Natural killer cell treated with Interleukin-12 subunit alpha and Interleukin-12 subunit beta and Interleukin-15 and Interleukin-18, amount 100 ng/mL, for 72 hours (primary cell): ENCODE results near the gene CLDN5. TPM values are rescaled to one million over a fixed set of nuclear protein-coding genes. Genes with fewer than 3 reads are reported as not detected.
A peak's percentile ranks its signal among the peaks of the same experiment; 100 is the strongest.
"Not testable (repeated sequence)": the region's sequence is repeated elsewhere in the genome, so short reads cannot be mapped to it uniquely, and the experiment has no call there.

Experiments
- ATAC-seq, 2 donors: fragments of 150-1000 bp; cut with Tn5 transposase in 1 of 2; sonication (Bioruptor Pico), chemical (Tn5 transposase) in 1 of 2; 2 replicates each; pipeline ENCODE4 v1.10.0; 2021
- DNase-seq: peaks from one replicate; pipeline ENCODE4 v3.0.0; 2022; ENCODE audit warnings: low spot score
- H3K27ac Mint-ChIP-seq, 2 donors: 1 replicate in 1 of 2; 2 replicates in 1 of 2; pipeline ENCODE4 v1.8.0; 2022; ENCODE audit warnings: mixed read lengths in 2 of 2, mild to moderate bottlenecking in 1 of 2, moderate library complexity in 1 of 2
- H3K27me3 Mint-ChIP-seq, 2 donors: 1 replicate in 1 of 2; 2 replicates in 1 of 2; pipeline ENCODE4 v1.8.0; 2022; ENCODE audit warnings: mixed read lengths in 2 of 2
- H3K36me3 Mint-ChIP-seq: one replicate; pipeline ENCODE4 v1.8.0; 2022; ENCODE audit warnings: mixed read lengths
- H3K4me1 Mint-ChIP-seq, 2 donors: 1 replicate in 1 of 2; 2 replicates in 1 of 2; pipeline ENCODE4 v1.8.0; 2022; ENCODE audit warnings: low read depth in 2 of 2, mixed read lengths in 2 of 2, mild to moderate bottlenecking in 1 of 2
- H3K4me3 Mint-ChIP-seq: one replicate; pipeline ENCODE4 v1.8.0; 2022; ENCODE audit warnings: mixed read lengths
- H3K9me3 Mint-ChIP-seq: 2 replicates; pipeline ENCODE4 v1.8.0; 2022; ENCODE audit warnings: mixed read lengths
- total RNA-seq, 2 donors: library from RNA; stranded (reverse); gene quantifications; one replicate each; pipeline ENCODE4 v1.2.3, GENCODE V29; 2022

The CLDN5 gene
- total RNA-seq, 2 donors from 2014 or later, result not detected

- Mint-ChIP-seq H3K27ac (no peak overlapping the region), H3K4me3 (no peak overlapping the region), H3K36me3 (no peaks in the 10 kb centered on the region), H3K9me3 (no peaks in the 10 kb centered on the region), H3K4me1 (no peaks in the 10 kb centered on the region), H3K27me3 (peaks cover 7 to 9% of the 10 kb centered on the region in 2 donors)
- ATAC-seq (no peak), DNase-seq (no peak)
Measured at GRCh38 chr22:19556963-19557545, 32.8 kb upstream of the CLDN5 start.

- peaks cover 7 to 12% of the 10 kb centered on the region in 2 donors for H3K27me3 Mint-ChIP-seq
- ATAC-seq, result no peak
- no peaks in the 10 kb centered on the region for H3K4me1 Mint-ChIP-seq
Measured at GRCh38 chr22:19555651-19556050, 31.4 kb upstream of the CLDN5 start.

GRCh38 chr22:19554834-19555404 lies 30.7 kb upstream of the CLDN5 start:
- Mint-ChIP-seq H3K36me3 (no peaks in the 10 kb centered on the region), H3K27ac (no peak overlapping the region), H3K4me1 (no peaks in the 10 kb centered on the region), H3K4me3 (no peak overlapping the region), H3K27me3 (peaks cover 7 to 12% of the 10 kb centered on the region in 2 donors), H3K9me3 (no peaks in the 10 kb centered on the region)
- no peak for DNase-seq
- ATAC-seq, result no peak

More at GRCh38 chr22:19555651-19556050, 31.4 kb upstream of the CLDN5 start:
- no peak overlapping the region for H3K4me3 Mint-ChIP-seq
- DNase-seq, result no peak
- H3K27ac Mint-ChIP-seq, result no peak overlapping the region
- H3K9me3 Mint-ChIP-seq, result no peaks in the 10 kb centered on the region
- no peaks in the 10 kb centered on the region for H3K36me3 Mint-ChIP-seq

GRCh38 chr22:19553201-19553600 lies 29.0 kb upstream of the CLDN5 start:
- no peak for DNase-seq
- H3K4me3 Mint-ChIP-seq, result no peak overlapping the region
- H3K27me3 Mint-ChIP-seq, result peaks cover 7 to 10% of the 10 kb centered on the region in 2 donors
- no peaks in the 10 kb centered on the region for H3K4me1 Mint-ChIP-seq
- no peak for ATAC-seq
- H3K9me3 Mint-ChIP-seq, result no peaks in the 10 kb centered on the region
- no peak overlapping the region for H3K27ac Mint-ChIP-seq
- no peaks in the 10 kb centered on the region for H3K36me3 Mint-ChIP-seq

- Mint-ChIP-seq H3K9me3 (no peaks in the 10 kb centered on the region), H3K4me3 (no peak overlapping the region), H3K27ac (no peak overlapping the region), H3K27me3 (peaks cover 7 to 8% of the 10 kb centered on the region in 2 donors), H3K36me3 (no peaks in the 10 kb centered on the region), H3K4me1 (no peaks in the 10 kb centered on the region)
- no peak for ATAC-seq
- no peak for DNase-seq
Measured at GRCh38 chr22:19550382-19550781, 26.2 kb upstream of the CLDN5 start.

- Mint-ChIP-seq H3K9me3 (no peaks in the 10 kb centered on the region), H3K27ac (no peak overlapping the region), H3K36me3 (no peaks in the 10 kb centered on the region), H3K4me1 (no peaks in the 10 kb centered on the region), H3K4me3 (no peak overlapping the region), H3K27me3 (peaks cover 6% of the 10 kb centered on the region in 2 donors)
- ATAC-seq (peak in 1 of 2 donors; percentile 50), DNase-seq (no peak)
Measured at GRCh38 chr22:19549428-19549827, 25.2 kb upstream of the CLDN5 start.

GRCh38 chr22:19548964-19549363 lies 24.8 kb upstream of the CLDN5 start:
- ATAC-seq (no peak), DNase-seq (no peak)
- H3K27ac Mint-ChIP-seq, result no peak overlapping the region
- H3K36me3 Mint-ChIP-seq, result no peaks in the 10 kb centered on the region
- no peaks in the 10 kb centered on the region for H3K4me1 Mint-ChIP-seq
- peaks cover under 1 to 3% of the 10 kb centered on the region in 2 donors for H3K27me3 Mint-ChIP-seq
- H3K4me3 Mint-ChIP-seq, result no peak overlapping the region
- no peaks in the 10 kb centered on the region for H3K9me3 Mint-ChIP-seq

GRCh38 chr22:19548427-19548826 lies 24.2 kb upstream of the CLDN5 start:
- H3K36me3 Mint-ChIP-seq, ATAC-seq, H3K4me1 Mint-ChIP-seq, H3K9me3 Mint-ChIP-seq, H3K27me3 Mint-ChIP-seq, DNase-seq, H3K27ac Mint-ChIP-seq, H3K4me3 Mint-ChIP-seq: not testable (repeated sequence)

GRCh38 chr22:19547620-19548019 lies 23.4 kb upstream of the CLDN5 start:
- no peaks in the 10 kb centered on the region for H3K9me3 Mint-ChIP-seq
- H3K27ac Mint-ChIP-seq, result no peak overlapping the region
- H3K27me3 Mint-ChIP-seq, result peaks cover 0 to 6% of the 10 kb centered on the region in 2 donors
- H3K36me3 Mint-ChIP-seq, result no peaks in the 10 kb centered on the region
- peaks cover 0 to 2% of the 10 kb centered on the region in 2 donors for H3K4me1 Mint-ChIP-seq
- H3K4me3 Mint-ChIP-seq, result no peak overlapping the region
- ATAC-seq (no peak), DNase-seq (no peak)

GRCh38 chr22:19546680-19547079 lies 22.5 kb upstream of the CLDN5 start:
- no peak for ATAC-seq
- no peaks in the 10 kb centered on the region for H3K36me3 Mint-ChIP-seq
- H3K27me3 Mint-ChIP-seq, result peaks cover 0 to 6% of the 10 kb centered on the region in 2 donors
- H3K4me3 Mint-ChIP-seq, result no peak overlapping the region
- DNase-seq, result no peak
- H3K9me3 Mint-ChIP-seq, result no peaks in the 10 kb centered on the region
- no peak overlapping the region for H3K27ac Mint-ChIP-seq
- H3K4me1 Mint-ChIP-seq, result peaks cover 0 to 2% of the 10 kb centered on the region in 2 donors

GRCh38 chr22:19545935-19546207 lies 21.7 kb upstream of the CLDN5 start:
- no peak for ATAC-seq

GRCh38 chr22:19543970-19544708 lies 19.9 kb upstream of the CLDN5 start:
- ATAC-seq, result peak; percentile 32 to 37

More at GRCh38 chr22:19545935-19546207, 21.7 kb upstream of the CLDN5 start:
- Mint-ChIP-seq H3K9me3 (no peaks in the 10 kb centered on the region), H3K36me3 (no peaks in the 10 kb centered on the region), H3K27me3 (peaks cover 5 to 7% of the 10 kb centered on the region in 2 donors), H3K27ac (no peak overlapping the region), H3K4me3 (no peak overlapping the region), H3K4me1 (peaks cover 0 to 2% of the 10 kb centered on the region in 2 donors)
- no peak for DNase-seq

GRCh38 chr22:19540394-19540793 lies 16.2 kb upstream of the CLDN5 start:
- Mint-ChIP-seq H3K27me3 (peaks cover 14% of the 10 kb centered on the region in 2 donors), H3K4me3 (no peak overlapping the region), H3K4me1 (peaks cover 0 to 2% of the 10 kb centered on the region in 2 donors), H3K27ac (no peak overlapping the region), H3K36me3 (no peaks in the 10 kb centered on the region), H3K9me3 (no peaks in the 10 kb centered on the region)
- ATAC-seq (no peak), DNase-seq (no peak)

More at GRCh38 chr22:19543970-19544708, 19.9 kb upstream of the CLDN5 start:
- peaks cover 0 to 2% of the 10 kb centered on the region in 2 donors for H3K4me1 Mint-ChIP-seq
- no peak for DNase-seq
- H3K27me3 Mint-ChIP-seq, result peaks cover 5 to 9% of the 10 kb centered on the region in 2 donors
- no peak overlapping the region for H3K4me3 Mint-ChIP-seq
- no peaks in the 10 kb centered on the region for H3K9me3 Mint-ChIP-seq
- no peaks in the 10 kb centered on the region for H3K36me3 Mint-ChIP-seq
- no peak overlapping the region for H3K27ac Mint-ChIP-seq

- Mint-ChIP-seq H3K4me1 (no peaks in the 10 kb centered on the region), H3K4me3 (no peak overlapping the region), H3K27ac (no peak overlapping the region), H3K27me3 (peaks cover 14 to 20% of the 10 kb centered on the region in 2 donors), H3K36me3 (no peaks in the 10 kb centered on the region), H3K9me3 (no peaks in the 10 kb centered on the region)
- DNase-seq (no peak), ATAC-seq (no peak)
Measured at GRCh38 chr22:19537941-19538488, 13.8 kb upstream of the CLDN5 start.
